Heart left ventricle (tissue), 13 donors: ENCODE data around the gene C22orf42.

Experiments
- CTCF ChIP-seq, 12 donors: fragments of 200-600 bp; sonication (generic) in 4 of 12; IDR thresholded peaks; one replicate each; pipeline versions ENCODE4 v1.5.0 to v1.8.0; 2018 to 2022; ENCODE audit warnings: antibody characterized with exemption in 12 of 12, mild to moderate bottlenecking in 5 of 12
- POLR2A ChIP-seq, 2 donors: fragments of 450-650 bp; IDR thresholded peaks; one replicate each; pipeline ENCODE4 v1.6.1; 2017; ENCODE audit warnings: antibody characterized with exemption in 2 of 2, mild to moderate bottlenecking in 2 of 2, moderate library complexity in 2 of 2
- donor health status: ischemic (EF 13 %, LVEDD 7.1; RV severe dilation, severe dysfunction).
- donor health status: DM: no; HTN: yes; CAD: no.
- donor health status: DM: no; HTN: no; CAD: no.
- donor health status: ischemic (EF 25% LVEDD 6.9; RV normal size, moderate dysfunction).
- donor health status: ischemic (EF 25% LVEDD 5.7; RV mildly dilated, moderate dysfunction).
- donor health status: ischemic (EF 35%, LVEDD 5.7; RV mildly dilated, moderate dysfunction).
- donor health status: nonischemic (EF 11% LVEDD 7.7; RV severe dilation, severe dysfunction).
- donor health status: DM: yes; HTN: yes; CAD: no.
- donor health status: PGD.
- donor health status: ischemic (EF 29% LVEDD 5.4; RV normal size, mild dysfunction).
- donor health status: nonischemic (EF 23%, LVEDD 6.1; RV moderate dilation, normal function).

DNA sequence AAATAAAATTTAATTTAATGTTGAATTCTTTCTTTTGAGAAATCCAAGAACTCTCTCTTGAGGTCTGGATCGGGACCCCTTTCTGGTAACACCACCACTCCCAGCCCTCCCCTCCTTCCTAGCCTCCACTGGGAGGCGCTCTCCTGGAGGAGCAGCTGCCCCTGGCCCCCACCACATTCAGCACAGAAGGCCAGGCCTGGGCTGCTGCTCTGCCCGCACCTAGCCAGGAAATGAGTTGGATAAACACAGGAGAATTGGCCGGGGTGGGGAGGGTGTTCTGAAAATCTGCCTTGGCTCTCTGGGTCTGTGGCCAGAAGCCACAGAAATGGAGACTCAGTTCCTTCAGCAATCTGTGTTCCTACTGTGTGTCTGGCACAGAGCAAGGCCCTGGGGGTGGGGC, 31.2 kb downstream of the C22orf42 start:
- no peak for TF ChIP-seq CTCF (IDR thresholded peaks at IDR 0.05)
- no peak for TF ChIP-seq POLR2A (IDR thresholded peaks at IDR 0.05)
